DMS 273 (cell line): ENCODE data around the gene HOXB6.

Source experiments
- DNase-seq: peaks from one replicate; lab custom pipeline; 2025; ENCODE audit not compliant: unreplicated experiment; lab: John Stamatoyannopoulos, UW

HOXB6 gene

GRCh38 chr17:48604770-48605329 is at the start of gene HOXB6:
Gene HOXB6 (minus strand): TSS chr17:48604986. CDS start chr17:48598150, 6,836 bp downstream.
- DNase-seq = no peak

- DNase-seq = no peak
These were observed 45.0 kb upstream of the HOXB6 start for GRCh38 chr17:48649741-48650140.

DNA sequence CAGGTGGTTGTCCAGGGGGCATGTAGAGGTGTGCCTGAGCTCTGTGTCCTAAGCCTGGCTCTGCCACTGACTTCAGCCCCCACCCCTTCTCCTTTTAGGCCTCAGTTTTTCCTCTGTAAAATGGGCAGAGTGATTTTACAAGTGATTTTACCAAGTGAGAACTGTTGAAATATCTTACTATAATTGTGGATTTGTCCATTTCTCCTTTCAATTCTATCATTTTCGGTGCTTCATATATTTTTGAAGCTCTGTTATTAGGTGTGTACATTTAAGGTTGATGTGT is 43.1 kb upstream of the HOXB6 start:
- no peak for DNase-seq

GRCh38 chr17:48647103-48647962 is 42.5 kb upstream of the HOXB6 start:
- no peak for DNase-seq

GRCh38 chr17:48646183-48647102 is 41.7 kb upstream of the HOXB6 start:
- no peak for DNase-seq

- DNase-seq = no peak
These were observed 40.9 kb upstream of the HOXB6 start for GRCh38 chr17:48645639-48646182.

DNA sequence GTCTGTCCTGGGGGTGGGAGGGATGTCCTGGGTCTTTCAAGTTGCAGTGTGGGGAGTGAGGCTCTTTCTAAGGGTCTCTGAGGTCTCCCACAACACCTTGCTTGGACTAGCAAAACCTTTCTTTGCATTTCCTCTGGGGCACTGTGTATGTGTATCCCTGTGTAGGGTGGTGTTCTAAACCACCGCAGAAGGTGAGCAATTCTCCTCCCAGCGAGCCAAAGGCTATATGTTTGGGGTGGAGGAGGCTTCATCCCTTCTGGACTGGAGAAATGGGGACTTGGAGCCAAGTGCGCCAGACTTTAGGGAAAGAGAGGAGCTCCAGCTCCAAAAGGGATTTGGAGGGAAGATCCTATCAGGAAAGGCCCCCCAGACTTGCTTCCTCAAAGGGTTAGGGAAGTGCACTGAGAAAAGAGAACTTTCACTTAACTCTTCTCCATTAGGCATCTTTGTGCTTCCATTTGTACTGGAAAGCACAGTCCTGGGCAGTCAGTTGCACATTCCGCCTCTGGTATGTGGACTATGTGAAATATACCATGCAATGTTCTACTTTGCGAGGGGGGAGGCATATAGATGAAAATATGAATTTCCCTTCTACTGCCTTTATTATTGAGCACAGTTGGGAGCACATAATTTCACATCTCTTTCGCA is 40.2 kb upstream of the HOXB6 start:
- no peak for DNase-seq

DNA sequence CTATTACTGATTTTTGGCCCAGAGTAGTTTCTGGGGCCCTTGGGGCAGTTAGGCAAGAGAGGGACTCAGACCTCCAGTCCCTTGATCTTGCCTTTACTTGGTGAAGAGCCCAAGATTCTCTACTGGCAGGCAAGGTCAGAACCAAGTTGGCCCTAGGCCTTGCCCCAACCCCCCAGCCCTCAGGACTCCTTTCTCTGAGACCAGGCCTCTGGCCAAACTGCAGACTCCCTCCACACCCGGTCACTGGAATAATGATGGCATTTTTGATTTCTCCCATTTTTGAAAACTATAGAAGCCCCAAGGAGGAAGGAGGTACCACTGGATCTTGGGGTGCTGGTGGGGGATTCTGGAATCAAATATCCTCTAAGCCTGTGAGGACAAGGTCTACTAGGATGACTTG is 39.4 kb upstream of the HOXB6 start:
- DNase-seq = no peak

GRCh38 chr17:48643697-48644012 is 38.9 kb upstream of the HOXB6 start:
- DNase-seq = no peak

DNA sequence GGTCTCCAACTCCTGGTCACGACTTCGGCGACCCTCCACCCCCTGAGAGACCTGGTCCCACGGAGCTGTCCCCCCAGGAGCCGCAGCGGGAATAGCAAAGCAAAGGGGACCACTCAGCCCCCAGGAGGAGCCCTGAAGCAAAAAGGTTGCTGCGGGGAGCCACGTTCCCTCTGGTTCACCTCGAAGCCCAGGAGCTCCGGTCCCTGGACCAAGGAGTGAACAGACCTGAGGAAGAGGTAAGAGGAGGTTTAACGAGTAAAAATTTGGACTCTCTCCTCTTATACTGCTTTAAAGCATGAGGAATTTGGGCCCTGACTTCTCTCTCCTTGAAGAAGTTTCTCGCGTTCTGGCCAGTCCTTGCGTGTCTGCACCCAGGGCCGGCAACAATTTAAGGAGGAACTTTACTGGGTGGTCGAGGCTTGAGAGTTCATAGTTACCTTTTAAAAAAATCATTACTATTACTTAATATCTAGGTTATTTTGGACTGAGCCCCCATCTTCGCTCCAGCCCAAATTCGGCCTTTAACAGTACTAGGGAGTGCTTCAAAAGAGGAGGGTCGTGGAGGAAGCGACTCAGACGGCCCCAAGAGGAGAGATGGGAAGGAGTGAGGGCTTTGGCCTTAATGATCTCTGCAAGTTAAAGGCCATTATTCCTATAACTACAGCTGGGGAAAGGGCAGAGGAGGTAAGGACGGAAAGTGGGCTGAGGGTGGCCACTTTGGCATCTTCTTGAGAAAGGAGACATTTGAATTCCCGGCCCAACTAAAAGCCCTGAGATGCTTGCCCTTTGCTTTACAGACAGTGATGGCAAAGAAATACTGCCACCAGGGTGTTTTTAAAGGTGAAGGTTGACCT is 38.3 kb upstream of the HOXB6 start:
- no peak for DNase-seq

GRCh38 chr17:48642059-48642842 is 37.5 kb upstream of the HOXB6 start:
- DNase-seq = no peak

GRCh38 chr17:48641541-48642058 is 36.8 kb upstream of the HOXB6 start:
- DNase-seq = no peak

GRCh38 chr17:48640858-48641180 is 36.0 kb upstream of the HOXB6 start:
- no peak for DNase-seq

- DNase-seq = no peak
These were observed 35.4 kb upstream of the HOXB6 start for GRCh38 chr17:48639982-48640857.

GRCh38 chr17:48639136-48639535 is 34.4 kb upstream of the HOXB6 start:
- DNase-seq = no peak

DNA sequence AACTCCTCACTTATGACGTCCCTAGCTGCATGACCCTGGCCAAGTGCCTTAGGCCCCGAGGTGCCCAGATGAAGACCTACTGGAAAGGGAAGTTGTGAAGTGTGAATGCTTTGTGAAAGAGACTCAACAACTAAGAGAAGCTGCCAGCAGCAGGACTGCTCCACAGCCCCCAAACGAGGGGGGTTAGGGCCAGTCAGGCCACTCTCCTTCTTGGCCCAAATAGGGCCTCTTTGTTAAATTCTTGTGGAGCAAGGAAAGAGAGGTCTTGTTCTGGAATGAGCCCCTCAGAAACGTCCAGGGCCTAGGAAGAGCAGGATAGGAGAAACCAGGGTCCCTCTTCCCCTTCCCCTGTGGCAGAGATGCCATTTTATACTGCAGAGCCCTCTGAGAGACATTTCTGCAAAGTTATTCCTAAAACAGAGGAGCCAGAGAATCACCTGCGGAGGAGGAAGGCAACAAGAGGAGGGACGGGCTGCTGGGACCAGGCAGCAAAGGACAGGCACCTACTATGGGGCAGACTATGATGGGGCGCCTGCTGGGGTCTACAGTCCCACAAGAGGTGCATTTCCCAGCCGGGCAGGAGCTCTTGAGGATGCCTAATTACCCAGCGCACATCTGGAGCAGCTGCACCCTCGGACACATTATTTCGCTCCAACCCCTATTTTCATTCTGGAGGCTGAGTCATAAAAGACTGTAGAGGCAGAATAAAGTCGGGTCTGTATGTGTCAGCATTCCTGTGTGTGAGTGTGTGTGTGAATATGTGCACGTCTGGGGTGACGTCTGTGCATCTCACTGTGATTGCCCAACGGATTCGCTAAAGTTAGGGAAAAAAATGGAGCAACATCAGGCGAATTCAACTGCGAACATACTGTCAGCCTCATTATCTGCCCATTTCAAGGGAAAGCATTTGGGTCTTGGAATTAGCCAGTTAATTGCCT is 32.8 kb upstream of the HOXB6 start:
- DNase-seq = no peak
